Stimulated activated CD4-positive, alpha-beta T cell treated with anti-CD3 and anti-CD28 coated beads, TNF-alpha, amount 100 ng/mL, for 48 hours (primary cell): ENCODE results near the gene ESR1.
"Not testable (repeated sequence)": the region's sequence is repeated elsewhere in the genome, so short reads cannot be mapped to it uniquely, and the experiment has no call there.

Experiments used
- DNase-seq, 3 donors: peaks; one replicate each; pipeline ENCODE4 v3.0.0-alpha.2; 2020; ENCODE audit warnings: low read depth in 3 of 3

The ESR1 gene

GRCh38 chr6:151813858-151814257, 6.4 kb downstream of the ESR1 start:
- no peak for DNase-seq

GRCh38 chr6:151814614-151815013, 7.1 kb downstream of the ESR1 start:
- no peak for DNase-seq

GRCh38 chr6:151822252-151823111, 15.0 kb downstream of the ESR1 start:
- DNase-seq: no peak

- DNase-seq: no peak
These were observed 19.1 kb downstream of the ESR1 start for GRCh38 chr6:151826517-151827142.

GRCh38 chr6:151832710-151833109, 25.2 kb downstream of the ESR1 start:
- DNase-seq: no peak

GRCh38 chr6:151835396-151835795, 27.9 kb downstream of the ESR1 start:
- no peak for DNase-seq

- no peak for DNase-seq
These were observed 29.7 kb downstream of the ESR1 start for GRCh38 chr6:151837223-151837622.

GRCh38 chr6:151842816-151843215, 35.3 kb downstream of the ESR1 start:
- no peak for DNase-seq

- no peak for DNase-seq
These were observed 39.6 kb downstream of the ESR1 start for GRCh38 chr6:151847064-151847463.

- no peak for DNase-seq
These were observed 43.1 kb downstream of the ESR1 start for GRCh38 chr6:151850479-151851003.

- no peak for DNase-seq
These were observed 50.8 kb downstream of the ESR1 start for GRCh38 chr6:151858294-151858693.

- no peak for DNase-seq
These were observed 55.0 kb downstream of the ESR1 start for GRCh38 chr6:151862461-151862860.

- DNase-seq: not testable (repeated sequence)
These were observed 59.9 kb downstream of the ESR1 start for GRCh38 chr6:151867361-151867869.

- no peak for DNase-seq
These were observed 61.9 kb downstream of the ESR1 start for GRCh38 chr6:151869345-151869744.

GRCh38 chr6:151869787-151870186, 62.3 kb downstream of the ESR1 start:
- DNase-seq: no peak

- no peak for DNase-seq
These were observed 62.9 kb downstream of the ESR1 start for GRCh38 chr6:151870375-151870774.

- DNase-seq: no peak
These were observed 68.0 kb downstream of the ESR1 start for GRCh38 chr6:151875524-151875923.

- DNase-seq: no peak
These were observed 68.6 kb downstream of the ESR1 start for GRCh38 chr6:151876122-151876521.

GRCh38 chr6:151877458-151877857, 70.0 kb downstream of the ESR1 start:
- DNase-seq: no peak

GRCh38 chr6:151881231-151881630, 73.7 kb downstream of the ESR1 start:
- DNase-seq: no peak

GRCh38 chr6:151882206-151882605, 74.7 kb downstream of the ESR1 start:
- DNase-seq: no peak

GRCh38 chr6:151885234-151885633, 77.8 kb downstream of the ESR1 start:
- no peak for DNase-seq

GRCh38 chr6:151891524-151891923, 84.0 kb downstream of the ESR1 start:
- no peak for DNase-seq
